K562 (cell line): Measurements from ENCODE around the gene CSK. TPM values are rescaled to one million over a fixed set of nuclear protein-coding genes. Genes with fewer than 3 reads are reported as not detected.
A peak's percentile ranks its signal among the peaks of the same experiment; 100 is the strongest.

Source experiments
- ATAC-seq: fragments of 200-7000 bp; cut with Tn5 transposase; 3 replicates; pipeline ENCODE4 v1.9.1; 2020; ENCODE audit warnings: moderate library complexity
- BruUV-seq: library from RNA; stranded (reverse); fragments of 400-500 nt; replicated peaks from 2 replicates; lab custom pipeline; 2021; lab: Mats Ljungman, UMichigan
- CTCF ChIA-PET: fragments of 300-600 bp; formaldehyde crosslinking; extraction: SDS; loops from one replicate; lab custom pipeline; 2021; ENCODE audit warnings: low intra/inter-chr PET ratio; lab: Yijun Ruan, JAX
- POLR2A ChIA-PET: fragments of 300-600, 350-650 bp; sonication (Branson Sonifier 250); formaldehyde crosslinking; extraction: SDS; loops from one replicate; lab custom pipeline; 2021; ENCODE audit warnings: antibody characterized with exemption, inconsistent platforms; lab: Yijun Ruan, JAX
- DNase-seq, 4 experiments: peaks; one replicate each; pipeline versions ENCODE4 v3.0.0 to v3.0.0-alpha.2; 2011 to 2018; ENCODE audit warnings: low spot score in 3 of 4, mixed read lengths in 3 of 4; ENCODE audit errors: extremely low read depth in 1 of 4
- FAIRE-seq: peaks from 2 replicates; lab custom pipeline; 2011; peaks lifted over from hg19 to GRCh38; lab: Jason Lieb, UNC
- H2AFZ ChIP-seq: 2 replicates; pipeline ENCODE4 v1.6.0; 2011; ENCODE audit warnings: low read depth, low read length, control low read depth, inconsistent platforms
- H3K27ac ChIP-seq: fragments of 200-600 bp; 3 replicates; pipeline ENCODE4 v1.8.0; 2011; ENCODE audit warnings: low read depth, mild to moderate bottlenecking, control low read depth, inconsistent platforms, low read length, moderate library complexity, mixed read lengths; ENCODE audit errors: extremely low read depth
- H3K27me3 ChIP-seq, 2 experiments: fragments of 300-600 bp in 1 of 2; 2 replicates in 1 of 2; 3 replicates in 1 of 2; pipeline versions ENCODE4 v1.6.0 to v1.8.0; 2011; ENCODE audit warnings: inconsistent platforms in 2 of 2, low read length in 2 of 2, mild to moderate bottlenecking in 1 of 2, mixed read lengths in 1 of 2, moderate library complexity in 1 of 2; ENCODE audit not compliant: control insufficient read depth in 2 of 2, insufficient read depth in 2 of 2
- H3K36me3 ChIP-seq: fragments of 300-600 bp; 3 replicates; pipeline ENCODE4 v1.8.0; 2011; ENCODE audit warnings: mild to moderate bottlenecking, low read length, inconsistent platforms; ENCODE audit not compliant: control insufficient read depth, insufficient read depth
- H3K4me1 ChIP-seq, 2 experiments: fragments of 200-600 bp in 1 of 2; replicated peaks in 1 of 2; 2 replicates in 1 of 2; 3 replicates in 1 of 2; pipeline versions ENCODE4 v1.5.1 to v1.8.0; 2011; ENCODE audit warnings: inconsistent platforms in 2 of 2, low read length in 2 of 2, mild to moderate bottlenecking in 1 of 2, mixed read lengths in 1 of 2, moderate library complexity in 1 of 2; ENCODE audit not compliant: control insufficient read depth in 2 of 2, insufficient read depth in 2 of 2
- H3K4me2 ChIP-seq: 2 replicates; pipeline ENCODE4 v1.6.1; 2011; ENCODE audit warnings: low read length, control low read depth, inconsistent platforms, mixed read lengths; ENCODE audit not compliant: insufficient read depth
- H3K4me3 ChIP-seq: fragments of 200-600 bp; sonication (generic), shearing (Covaris generic); 2 replicates; pipeline ENCODE4 v1.5.1; 2016; ENCODE audit warnings: control low read depth, inconsistent platforms
- H3K79me2 ChIP-seq: fragments of 200-600 bp; 3 replicates; pipeline ENCODE4 v1.8.0; 2011; ENCODE audit warnings: low read length, inconsistent platforms; ENCODE audit not compliant: control insufficient read depth, insufficient read depth
- H3K9ac ChIP-seq, 2 experiments: 2 replicates each; pipeline versions ENCODE4 v1.6.0 to v1.6.1; 2011; ENCODE audit warnings: low read depth in 2 of 2, low read length in 2 of 2, control low read depth in 1 of 2, inconsistent platforms in 1 of 2, mild to moderate bottlenecking in 1 of 2, mixed read lengths in 1 of 2; ENCODE audit not compliant: insufficient read depth in 1 of 2
- H3K9me1 ChIP-seq: one replicate; pipeline ENCODE4 v1.6.0; 2011; ENCODE audit warnings: inconsistent platforms, mild to moderate bottlenecking, low read length, moderate library complexity; ENCODE audit not compliant: control insufficient read depth, insufficient read depth
- H3K9me3 ChIP-seq: replicated peaks from 2 replicates; pipeline ENCODE4 v1.5.1; 2011; ENCODE audit warnings: low read depth, low read length, inconsistent platforms; ENCODE audit not compliant: control insufficient read depth, insufficient read depth
- H4K20me1 ChIP-seq: replicated peaks from 2 replicates; pipeline ENCODE4 v1.6.1; 2011; ENCODE audit warnings: low read length, inconsistent platforms, mixed read lengths; ENCODE audit not compliant: control insufficient read depth, insufficient read depth
- C11orf30 ChIP-seq: fragments of 450-650 bp; IDR thresholded peaks from 2 replicates; pipeline ENCODE4 v1.6.1; 2016; ENCODE audit warnings: low read depth, mild to moderate bottlenecking
- E2F1 ChIP-seq: sonication (generic); formaldehyde crosslinking; IDR thresholded peaks from 2 replicates; pipeline ENCODE4 v1.8.1; 2023; ENCODE audit warnings: mild to moderate bottlenecking, missing genetic modification reagents, moderate library complexity
- ZC3H11A ChIP-seq: IDR thresholded peaks from 2 replicates; pipeline ENCODE4 v1.6.1; 2012; ENCODE audit warnings: low read depth, low read length, improper control_type of control experiment
- WGBS: fragments of 100-300 bp; shearing (Covaris generic); methylation state at CpG from one replicate; pipeline ENCODE4 v1.1.6; 2016; ENCODE audit warnings: low coverage, mixed read lengths; ENCODE audit not compliant: insufficient coverage; ENCODE audit errors: missing lambda C conversion rate; 5-methylcytosine and 5-hydroxymethylcytosine counted together
- in situ Hi-C: fragments of 300-500 bp; cut with MboI; formaldehyde crosslinking; loops from 4 replicates; pipeline ENCODE4 v1.15.0; 2018; ENCODE audit warnings: inconsistent platforms, mixed read lengths
- intact Hi-C: fragments of 100-400 bp; cut with micrococcal nuclease; formaldehyde crosslinking; loops from 2 replicates; pipeline ENCODE4 v1.14.2; 2022
- polyA plus RNA-seq, 8 experiments: library from polyadenylated mRNA; depleted of rRNA in 4 of 8; stranded (reverse) in 5 of 8; unstranded in 3 of 8; fragments of >200 nt; fragmentation: Nextera tagmentation in 2 of 8; fragmentation: Illumina TruSeq in 1 of 8; extraction: Ambion mirVana in 2 of 8; extraction: Trizol in 1 of 8; gene quantifications; 2 replicates each; pipeline versions ENCODE4 v1.2.1 to v1.2.3, GENCODE V29; 2011 to 2014; ENCODE audit warnings: inconsistent platforms in 1 of 8, missing spikeins in 1 of 8
- total RNA-seq, 7 experiments: library from RNA; depleted of rRNA in 6 of 7; stranded (reverse); fragments of >200 nt in 6 of 7; fragmentation: Illumina TruSeq in 2 of 7; extraction: Trizol in 2 of 7; gene quantifications; 2 replicates each; pipeline versions ENCODE4 v1.2.1 to v1.2.3, GENCODE V29; 2011 to 2021; ENCODE audit warnings: low replicate concordance in 1 of 7
- TF ChIP-seq, protein P1 (sequence below): sonication (generic); formaldehyde crosslinking; IDR thresholded peaks from 2 replicates; pipeline ENCODE4 v1.8.0; 2022; ENCODE audit warnings: missing genetic modification reagents, mild to moderate bottlenecking, moderate library complexity, borderline replicate concordance

Gene CSK
- total and polyA plus RNA-seq, 9 of the 15 experiments (the other 6 are each of a cell fraction or from before 2014, with no cell fraction given): 1.5 to 112 (median 22.5) TPM

GRCh38 chr15:74833376-74834107 is 51.7 kb downstream of the CSK start:
- Histone ChIP-seq H3K4me1 (peaks cover 0 to 17% of the 10 kb centered on the region in 2 experiments; a peak in 1 of 5 replicates), H3K4me2 (no peak overlapping the region), H2AFZ (no peak overlapping the region), H3K27ac (no peak overlapping the region), H3K36me3 (peaks cover 27% of the 10 kb centered on the region; the same call in 1 of the 3 replicates), H3K9me3 (no peaks in the 10 kb centered on the region), H3K4me3 (no peak overlapping the region), H4K20me1 (peaks cover 6% of the 10 kb centered on the region; the same call in 1 of the 2 replicates), H3K9me1 (no peaks in the 10 kb centered on the region), H3K27me3 (peaks cover 0 to 17% of the 10 kb centered on the region in 2 experiments; a peak in 3 of 5 replicates), H3K9ac (peak overlapping the region in 1 of 2 experiments; percentile 27; a peak in 1 of 4 replicates), H3K79me2 (no peaks in the 10 kb centered on the region)
- no TSS peak for BruUV-seq
- ATAC-seq (no peak), DNase-seq (no peak), FAIRE-seq (no peak)
- TF ChIP-seq, protein P1, sequence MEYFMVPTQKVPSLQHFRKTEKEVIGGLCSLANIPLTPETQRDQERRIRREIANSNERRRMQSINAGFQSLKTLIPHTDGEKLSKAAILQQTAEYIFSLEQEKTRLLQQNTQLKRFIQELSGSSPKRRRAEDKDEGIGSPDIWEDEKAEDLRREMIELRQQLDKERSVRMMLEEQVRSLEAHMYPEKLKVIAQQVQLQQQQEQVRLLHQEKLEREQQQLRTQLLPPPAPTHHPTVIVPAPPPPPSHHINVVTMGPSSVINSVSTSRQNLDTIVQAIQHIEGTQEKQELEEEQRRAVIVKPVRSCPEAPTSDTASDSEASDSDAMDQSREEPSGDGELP (CRISPR knock-in tag): no peak
- TF ChIP-seq ZC3H11A: no peak
- no peak for TF ChIP-seq C11orf30
- TF ChIP-seq E2F1: no peak
- ChIA-PET POLR2A (interaction anchor here (0.6 to 0.8 kb wide), 3 partner anchors 14 to 81 kb away, joined by 3 read pairs; no protein-coding TSS in a partner anchor), CTCF (no interaction called here)
- 48% methylated on average over 12 of the region's 12 CpGs for WGBS
- in situ Hi-C loops (no loop called here), intact Hi-C loops (no loop called here)
